Right forelimb (tissue), 1 donor: ENCODE data around the gene GMFB.
"Not testable (repeated sequence)": the region's sequence is repeated elsewhere in the genome, so short reads cannot be mapped to it uniquely, and the experiment has no call there.

Experiments
- DNase-seq: peaks from one replicate; pipeline ENCODE4 v3.0.0-alpha.2; 2018

The GMFB gene

GRCh38 chr14:54490445-54491175 is 1.8 kb upstream of the GMFB start:
- no peak for DNase-seq

GRCh38 chr14:54489731-54490444 is 1.1 kb upstream of the GMFB start:
- no peak for DNase-seq

DNA sequence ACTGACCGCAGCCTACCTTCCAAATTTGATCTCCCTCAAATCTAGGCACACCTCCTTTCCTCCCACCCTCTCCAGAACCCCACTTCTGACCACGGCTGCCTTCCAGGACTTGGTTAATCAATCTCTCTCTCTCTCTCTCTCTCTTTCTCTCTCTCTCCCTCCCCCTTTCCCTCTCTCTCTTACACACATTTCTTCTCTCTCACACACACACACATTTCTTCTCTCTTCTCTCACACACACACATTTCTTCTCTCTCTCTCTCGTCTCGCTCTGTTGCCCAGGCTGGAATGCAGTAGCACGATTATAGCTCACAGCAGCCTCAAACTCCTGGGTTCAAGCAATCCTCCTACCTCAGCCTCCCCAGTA is 521 bp upstream of the GMFB start:
- DNase-seq: no peak

GRCh38 chr14:54488318-54488645 is 498 bp downstream of the GMFB start:
- DNase-seq: no peak

GRCh38 chr14:54487771-54488170 is 1.0 kb downstream of the GMFB start:
- no peak for DNase-seq

DNA sequence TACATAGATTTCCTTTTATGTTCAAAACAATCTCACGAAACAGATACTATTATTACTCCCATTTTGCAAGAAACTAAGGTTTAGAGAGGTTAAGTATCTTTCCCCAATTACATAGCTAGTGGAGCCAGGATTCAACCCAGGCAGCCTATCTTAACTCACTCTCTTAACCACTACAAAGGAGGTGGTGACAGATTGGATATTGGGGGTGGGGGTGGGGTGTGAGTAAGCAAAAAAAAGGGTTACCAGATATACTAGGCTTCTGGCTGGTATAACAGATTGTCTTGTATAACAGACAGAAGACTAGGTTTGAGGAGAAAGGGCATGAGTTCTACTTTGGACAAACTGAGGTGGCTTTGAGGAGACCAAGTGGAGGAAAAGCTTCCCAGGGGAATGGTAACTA is 2.1 kb downstream of the GMFB start:
- DNase-seq: no peak

GRCh38 chr14:54483846-54484245 is 4.9 kb downstream of the GMFB start:
- no peak for DNase-seq

- no peak for DNase-seq
These were observed 5.6 kb downstream of the GMFB start for GRCh38 chr14:54483073-54483745.

DNA sequence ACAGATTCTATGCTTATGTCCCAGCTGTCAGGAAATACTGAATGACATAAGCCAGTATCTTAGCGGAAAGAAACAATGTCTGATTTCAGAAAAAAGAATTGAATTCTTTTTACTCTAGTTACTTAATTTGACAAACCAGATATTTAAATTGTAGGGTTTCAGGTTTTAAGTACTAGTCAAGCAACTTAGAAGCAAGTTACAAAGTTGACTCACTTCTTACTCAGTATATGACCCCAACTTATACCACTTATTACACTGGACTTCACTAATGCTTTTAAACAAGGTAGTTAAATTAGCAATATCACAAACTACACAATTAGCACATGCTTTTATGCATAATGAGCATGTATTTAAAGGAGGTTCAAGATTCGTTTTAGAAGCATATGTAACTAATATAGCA is 7.1 kb downstream of the GMFB start:
- no peak for DNase-seq

DNA sequence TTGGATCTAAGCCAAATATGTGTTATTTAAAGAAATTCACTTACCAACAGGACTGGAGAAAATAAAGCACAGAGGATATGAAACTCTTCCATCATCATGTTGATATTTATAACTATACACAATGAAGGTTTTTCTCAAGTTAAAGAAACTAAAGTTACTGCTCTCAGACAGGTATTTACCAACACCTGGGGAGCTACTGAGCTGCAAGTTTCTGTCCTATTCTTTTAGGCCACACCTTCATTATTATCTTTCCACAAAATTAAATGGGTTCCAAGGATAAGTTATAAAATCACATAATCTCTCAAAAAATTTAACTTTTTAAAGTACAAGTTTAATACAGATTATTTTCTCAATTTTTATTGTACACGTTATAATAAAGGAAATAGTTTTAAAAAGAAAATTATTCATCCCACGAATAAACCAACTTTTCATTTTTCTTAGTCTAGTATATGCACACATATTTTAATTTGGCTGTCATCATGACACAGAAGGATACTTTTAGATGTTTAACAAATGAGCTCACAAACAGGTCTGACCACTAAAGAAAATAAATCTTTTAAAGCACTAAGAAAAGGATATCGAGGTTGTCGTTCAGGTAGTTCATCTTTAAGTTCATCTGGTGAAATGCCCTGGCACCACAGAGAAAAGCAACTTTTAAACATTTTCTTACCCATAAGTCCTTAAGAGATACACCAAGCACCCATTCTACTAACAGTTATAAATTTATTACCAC is 7.8 kb downstream of the GMFB start:
- no peak for DNase-seq

DNA sequence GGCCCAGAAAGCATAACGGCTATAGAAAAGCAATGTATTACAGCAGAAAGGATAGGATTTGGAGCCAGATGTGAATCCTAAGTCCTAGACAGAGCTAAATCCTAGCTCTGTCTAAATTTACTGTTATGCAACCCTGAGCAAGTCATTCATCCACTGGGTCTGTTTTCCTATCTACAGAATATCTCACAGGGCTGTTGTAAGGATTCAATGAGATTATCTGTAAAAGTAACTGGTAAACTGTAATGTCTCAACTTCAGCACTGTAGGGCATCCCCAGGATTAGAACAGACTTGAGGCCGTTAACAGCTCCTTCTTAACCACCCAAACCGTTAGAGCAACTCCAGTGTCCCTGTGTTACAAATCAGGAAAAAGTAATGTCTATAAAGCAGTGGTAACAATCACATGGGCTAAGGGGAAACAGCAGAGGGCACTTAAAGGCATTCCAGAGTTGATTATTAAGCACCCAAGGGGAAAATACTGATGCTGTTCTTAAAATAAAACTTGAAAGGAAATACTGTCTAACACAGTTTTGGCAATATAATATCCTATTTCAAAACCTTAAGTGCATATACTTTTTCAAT is 10.1 kb downstream of the GMFB start:
- no peak for DNase-seq

GRCh38 chr14:54475911-54476310 is 12.9 kb downstream of the GMFB start:
- DNase-seq: no peak

- DNase-seq: no peak
These were observed 13.4 kb downstream of the GMFB start for GRCh38 chr14:54475187-54475899.

- no peak for DNase-seq
These were observed 14.5 kb downstream of the GMFB start for GRCh38 chr14:54474232-54474793.

- DNase-seq: no peak
These were observed 16.5 kb downstream of the GMFB start for GRCh38 chr14:54472315-54472714.

DNA sequence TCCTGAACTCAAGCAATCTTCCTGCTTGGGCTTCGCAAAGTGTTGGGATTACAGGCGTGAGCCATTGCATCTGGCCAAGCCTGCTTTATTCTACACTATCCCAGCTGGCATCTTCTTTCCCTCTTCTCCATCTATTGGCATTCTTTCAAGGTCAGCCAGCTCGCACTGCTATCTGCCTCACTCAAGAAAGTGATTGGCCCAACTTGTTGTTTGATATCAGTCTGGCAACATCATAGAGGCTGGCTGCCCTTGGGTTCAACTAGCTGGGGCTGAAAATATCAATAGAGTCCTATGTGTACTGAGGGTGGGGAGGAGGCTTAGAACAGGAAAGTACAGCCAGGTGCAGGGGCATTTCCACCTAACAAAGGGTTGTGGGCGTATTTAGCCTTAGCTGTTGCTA is 17.1 kb downstream of the GMFB start:
- DNase-seq: no peak

GRCh38 chr14:54470701-54471100 is 18.1 kb downstream of the GMFB start:
- no peak for DNase-seq

DNA sequence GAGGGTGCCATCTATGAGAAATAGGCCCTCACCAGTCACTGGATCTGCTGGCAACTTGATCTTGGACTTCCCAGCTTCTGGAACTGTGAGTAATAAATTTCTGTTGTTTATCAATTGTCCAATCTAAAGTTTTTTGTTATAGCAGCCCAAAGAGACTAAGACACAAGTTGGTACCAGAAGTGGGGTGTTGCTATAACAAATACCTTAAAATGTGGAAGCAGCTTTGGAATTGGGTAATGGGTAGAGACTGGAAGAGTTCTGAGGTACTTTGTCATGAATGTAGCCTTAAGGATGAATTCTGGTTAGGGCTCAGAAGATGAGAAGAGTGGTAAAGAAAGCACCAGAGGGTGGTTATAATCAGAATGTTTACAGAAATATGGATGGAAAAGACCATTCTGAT is 21.5 kb downstream of the GMFB start:
- no peak for DNase-seq

GRCh38 chr14:54465654-54466053 is 23.1 kb downstream of the GMFB start:
- DNase-seq: no peak

GRCh38 chr14:54462048-54462447 is 26.7 kb downstream of the GMFB start:
- DNase-seq: no peak

GRCh38 chr14:54459106-54459505 is 29.7 kb downstream of the GMFB start:
- no peak for DNase-seq

DNA sequence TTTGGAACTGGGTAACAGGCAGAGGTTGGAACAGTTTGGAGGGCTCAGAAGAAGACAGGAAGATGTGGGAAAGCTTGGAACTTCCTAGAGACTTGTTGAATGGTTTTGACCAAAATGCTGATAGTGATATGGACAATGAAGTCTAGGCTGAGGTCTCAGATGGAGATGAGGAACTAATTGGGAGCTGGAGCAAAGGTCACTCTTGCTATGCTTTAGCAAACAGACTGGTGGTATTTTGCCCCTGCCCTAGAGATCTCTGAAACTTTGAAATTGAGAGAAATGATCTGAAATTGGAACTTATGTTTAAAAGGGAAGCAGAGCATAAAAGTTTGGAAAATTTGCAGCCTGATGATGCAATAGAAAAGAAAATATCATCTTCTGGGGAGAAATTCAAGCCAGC is 30.2 kb downstream of the GMFB start:
- not testable (repeated sequence) for DNase-seq
